HepG2 (cell line): ENCODE data around the gene TNFSF13. TPM values are rescaled to one million over a fixed set of nuclear protein-coding genes. Genes with fewer than 3 reads are reported as not detected.

Experiments used
- CHD2 ChIP-seq: IDR thresholded peaks from 2 replicates; pipeline ENCODE4 v1.6.1; 2011; ENCODE audit warnings: low read depth, low read length, improper control_type of control experiment
- HES4 ChIP-seq: sonication (generic); formaldehyde crosslinking; IDR thresholded peaks from 2 replicates; pipeline ENCODE4 v1.9.0; 2021; ENCODE audit warnings: mild to moderate bottlenecking, missing genetic modification reagents, borderline replicate concordance
- RBM22 ChIP-seq: fragments of 200-400 bp; formaldehyde crosslinking; optimal IDR thresholded peaks from 2 replicates; pipeline ENCODE3; 2017; ENCODE audit warnings: mild to moderate bottlenecking, low read length, moderate library complexity
- SAP130 ChIP-seq: IDR thresholded peaks from 2 replicates; pipeline ENCODE4 v1.6.1; 2016; ENCODE audit warnings: low read depth
- ZNF143 ChIP-seq: sonication (generic); formaldehyde crosslinking; IDR thresholded peaks from 2 replicates; pipeline ENCODE4 v1.4.0; 2020; ENCODE audit warnings: missing genetic modification reagents
- ZNF224 ChIP-seq: sonication (generic); formaldehyde crosslinking; IDR thresholded peaks from 2 replicates; pipeline ENCODE4 v1.5.0; 2020; ENCODE audit warnings: mild to moderate bottlenecking, missing genetic modification reagents
- ZNF280B ChIP-seq: sonication (generic); formaldehyde crosslinking; IDR thresholded peaks from 2 replicates; pipeline ENCODE4 v1.5.0; 2020; ENCODE audit warnings: missing genetic modification reagents, mild to moderate bottlenecking, borderline replicate concordance
- ZNF646 ChIP-seq: sonication (generic); formaldehyde crosslinking; IDR thresholded peaks from 2 replicates; pipeline ENCODE4 v1.9.0; 2021; ENCODE audit warnings: mild to moderate bottlenecking, missing genetic modification reagents
- ZNF687 ChIP-seq: sonication (generic); formaldehyde crosslinking; IDR thresholded peaks from 2 replicates; pipeline ENCODE4 v1.5.1; 2020; ENCODE audit warnings: mild to moderate bottlenecking, missing genetic modification reagents, moderate library complexity
- polyA plus RNA-seq, 8 experiments: library from polyadenylated mRNA; depleted of rRNA in 3 of 8; stranded (reverse) in 7 of 8; unstranded in 1 of 8; fragments of >200 nt; fragmentation: Illumina TruSeq in 4 of 8; extraction: Trizol in 4 of 8; gene quantifications; 2 replicates each; pipeline versions ENCODE4 v1.2.1 to v1.2.3, GENCODE V29; 2011 to 2016; ENCODE audit warnings: low read depth in 4 of 8, missing spikeins in 1 of 8, mixed read lengths in 1 of 8; ENCODE audit not compliant: insufficient read depth in 1 of 8
- total RNA-seq, 5 experiments: library from RNA; depleted of rRNA; stranded (reverse); fragments of >200 nt; fragmentation: Illumina TruSeq; extraction: Trizol; gene quantifications; 2 replicates each; pipeline ENCODE4 v1.2.3, GENCODE V29; 2016; ENCODE audit warnings: low read depth in 1 of 5

Gene TNFSF13
- total and polyA plus RNA-seq, 2 of the 13 experiments (the other 11 are each of a cell fraction or from before 2014, with no cell fraction given), result 2.5 to 3.3 TPM

GRCh38 chr17:7549401-7550055, 9.0 kb upstream of the TNFSF13 start (continued):
- TF ChIP-seq ZNF687 (CRISPR knock-in tag), result peak; percentile 50; the same call in 1 of the 2 replicates
- TF ChIP-seq RBM22, result no peak
- no peak for TF ChIP-seq CHD2
- 0 out of 2 replicates have a peak, but pooled peaks have one; percentile 1 for TF ChIP-seq SAP130
- TF ChIP-seq ZNF280B (CRISPR knock-in tag), result 0 out of 2 replicates have a peak, but pooled peaks have one; percentile 21
- TF ChIP-seq ZNF224, result no peak
- TF ChIP-seq ZNF143 (CRISPR knock-in tag), result no peak
- TF ChIP-seq ZNF646 (CRISPR knock-in tag), result peak; percentile 78
- TF ChIP-seq HES4, result peak; percentile 52; the same call in 1 of the 2 replicates
